AG04450 (cell line): ENCODE data around the gene CDH24. TPM values are rescaled to one million over a fixed set of nuclear protein-coding genes. Genes with fewer than 3 reads are reported as not detected.

Experiments used
- CTCF ChIA-PET: fragments of 300-600, 350-600 bp; formaldehyde crosslinking; extraction: SDS; loops from one replicate; lab custom pipeline; 2022; ENCODE audit warnings: antibody characterized with exemption, inconsistent platforms; lab: Charles Lee
- POLR2A ChIA-PET: fragments of 350-600 bp; formaldehyde crosslinking; extraction: SDS; loops from one replicate; lab custom pipeline; 2021; ENCODE audit warnings: antibody characterized with exemption, inconsistent platforms; lab: Yijun Ruan, JAX
- DNase-seq: peaks from one replicate; pipeline ENCODE4 v3.0.0-alpha.2; 2011; ENCODE audit warnings: low read depth, low spot score
- H3K27ac ChIP-seq: one replicate; pipeline ENCODE4 v1.5.1; 2012; ENCODE audit warnings: low read depth, low read length, control low read depth
- H3K27me3 ChIP-seq: one replicate; pipeline ENCODE4 v1.6.0; 2012; ENCODE audit warnings: low read length; ENCODE audit not compliant: control insufficient read depth, insufficient read depth
- H3K4me3 ChIP-seq: 2 replicates; pipeline ENCODE4 v1.5.1; 2011; ENCODE audit warnings: mild to moderate bottlenecking, low read depth, low read length, control low read depth
- H3K9me3 ChIP-seq: 2 replicates; pipeline ENCODE4 v1.5.1; 2012; ENCODE audit warnings: low read length; ENCODE audit not compliant: control insufficient read depth, insufficient read depth
- polyA plus RNA-seq: library from polyadenylated mRNA; depleted of rRNA; stranded (reverse); fragments of >200 nt; gene quantifications from 2 replicates; pipeline ENCODE4 v1.2.3, GENCODE V29; 2011
- TF ChIP-seq, protein P1 (sequence below): IDR thresholded peaks from 2 replicates; pipeline ENCODE4 v1.5.1; 2011; ENCODE audit warnings: low read depth, low read length, control low read depth, inconsistent platforms

CDH24 gene
- polyA plus RNA-seq, 1 experiment: 10.1 TPM

DNA sequence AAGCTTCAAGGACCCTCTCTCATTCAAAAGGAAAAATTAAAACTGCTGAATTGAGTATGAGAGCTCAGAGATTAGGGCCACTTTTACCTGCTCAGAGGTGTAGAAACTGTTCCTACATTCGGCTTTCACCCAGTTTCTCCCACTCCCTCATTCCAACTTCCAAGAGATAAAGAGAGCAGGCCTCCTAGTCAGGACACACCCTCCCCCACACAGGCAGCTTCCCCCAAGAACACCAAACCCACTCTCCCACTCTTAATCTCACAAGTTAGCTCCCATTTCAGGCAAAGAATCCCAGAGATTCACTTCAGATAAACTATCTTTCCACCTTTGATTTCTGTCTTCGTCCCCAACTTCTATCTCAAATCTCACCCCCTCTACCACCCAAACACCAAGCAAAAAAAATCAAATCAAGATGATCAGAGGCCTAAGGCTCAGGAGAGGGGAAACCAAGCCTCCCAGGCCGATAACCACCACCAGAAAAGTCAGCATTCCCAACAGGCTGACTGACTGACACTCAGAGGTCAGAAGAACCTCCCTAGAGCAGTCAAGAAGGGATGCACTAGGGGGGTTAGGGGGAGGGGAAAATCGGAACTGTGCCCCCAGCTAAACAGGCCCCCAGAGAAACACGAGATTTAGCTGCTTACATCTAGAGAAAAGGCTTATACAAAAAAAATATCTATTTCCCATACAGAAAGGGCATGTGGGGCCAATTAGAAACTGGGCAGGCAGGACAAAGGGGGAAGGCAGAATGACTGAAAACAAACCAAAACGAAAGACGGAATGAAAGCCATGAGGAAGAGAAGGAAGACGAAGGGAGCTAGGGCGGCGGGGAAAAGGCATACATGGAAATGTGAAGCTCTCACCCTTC, 13.2 kb upstream of the CDH24 start:
- DNase-seq: no peak
- POLR2A ChIA-PET: interaction anchor here (0.6 to 2.0 kb wide), 4 partner anchors 13 to 75 kb away, joined by 3 to 28 read pairs (median 4); partner anchors contain the start of genes ACIN1 and C14orf119

GRCh38 chr14:23069413-23069806, 12.1 kb upstream of the CDH24 start:
- Histone ChIP-seq H3K27me3 (no peaks in the 10 kb centered on the region), H3K9me3 (no peaks in the 10 kb centered on the region), H3K27ac (no peak overlapping the region), H3K4me3 (peak overlapping the region; percentile 89)
- TF ChIP-seq, protein P1, sequence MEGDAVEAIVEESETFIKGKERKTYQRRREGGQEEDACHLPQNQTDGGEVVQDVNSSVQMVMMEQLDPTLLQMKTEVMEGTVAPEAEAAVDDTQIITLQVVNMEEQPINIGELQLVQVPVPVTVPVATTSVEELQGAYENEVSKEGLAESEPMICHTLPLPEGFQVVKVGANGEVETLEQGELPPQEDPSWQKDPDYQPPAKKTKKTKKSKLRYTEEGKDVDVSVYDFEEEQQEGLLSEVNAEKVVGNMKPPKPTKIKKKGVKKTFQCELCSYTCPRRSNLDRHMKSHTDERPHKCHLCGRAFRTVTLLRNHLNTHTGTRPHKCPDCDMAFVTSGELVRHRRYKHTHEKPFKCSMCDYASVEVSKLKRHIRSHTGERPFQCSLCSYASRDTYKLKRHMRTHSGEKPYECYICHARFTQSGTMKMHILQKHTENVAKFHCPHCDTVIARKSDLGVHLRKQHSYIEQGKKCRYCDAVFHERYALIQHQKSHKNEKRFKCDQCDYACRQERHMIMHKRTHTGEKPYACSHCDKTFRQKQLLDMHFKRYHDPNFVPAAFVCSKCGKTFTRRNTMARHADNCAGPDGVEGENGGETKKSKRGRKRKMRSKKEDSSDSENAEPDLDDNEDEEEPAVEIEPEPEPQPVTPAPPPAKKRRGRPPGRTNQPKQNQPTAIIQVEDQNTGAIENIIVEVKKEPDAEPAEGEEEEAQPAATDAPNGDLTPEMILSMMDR: no peak
- no peak for DNase-seq
- POLR2A ChIA-PET: interaction anchor here (0.8 to 1.9 kb wide), 8 partner anchors 8 to 83 kb away, joined by 3 to 14 read pairs (median 4); partner anchors contain the start of genes ACIN1, C14orf119 and CDH24
- CTCF ChIA-PET: interaction anchor here (0.5 to 5.7 kb wide), 56 partner anchors 10 to 1643 kb away, joined by 3 to 317 read pairs (median 6); partner anchors contain the start of genes ACIN1, C14orf119, CDH24 and CHMP4A

More for the DNA sequence above, 13.2 kb upstream of the CDH24 start:
- Histone ChIP-seq H3K4me3 (peak overlapping the region; percentile 89), H3K9me3 (no peaks in the 10 kb centered on the region), H3K27me3 (no peaks in the 10 kb centered on the region), H3K27ac (peak overlapping the region; percentile 47)
- TF ChIP-seq, protein P1: no peak
- CTCF ChIA-PET: interaction anchor here (0.9 to 2.8 kb wide), 9 partner anchors 8 to 514 kb away, joined by 3 to 22 read pairs (median 8); partner anchors contain the start of genes ACIN1, C14orf119 and CDH24

GRCh38 chr14:23068789-23069412, 11.6 kb upstream of the CDH24 start:
- TF ChIP-seq, protein P1: peak; percentile 100
- POLR2A ChIA-PET: interaction anchor here (0.8 to 1.9 kb wide), 8 partner anchors 8 to 238 kb away, joined by 3 to 14 read pairs (median 5); partner anchors contain the start of genes ACIN1, BCL2L2, C14orf119 and CDH24
- H3K9me3 ChIP-seq: no peaks in the 10 kb centered on the region
- CTCF ChIA-PET: interaction anchor here (0.5 to 5.7 kb wide), 65 partner anchors 10 to 1642 kb away, joined by 3 to 317 read pairs (median 5); partner anchors contain the start of genes ACIN1, C14orf119, CDH24 and CHMP4A
- H3K4me3 ChIP-seq: peak overlapping the region; percentile 49
- peak; percentile 80 for DNase-seq
- H3K27me3 ChIP-seq: no peaks in the 10 kb centered on the region
- no peak overlapping the region for H3K27ac ChIP-seq

GRCh38 chr14:23067847-23068788, 10.8 kb upstream of the CDH24 start:
- no peak overlapping the region for H3K27ac ChIP-seq
- H3K9me3 ChIP-seq: no peaks in the 10 kb centered on the region
- DNase-seq: no peak
- ChIA-PET POLR2A (interaction anchor here (0.9 to 1.9 kb wide), 7 partner anchors 9 to 239 kb away, joined by 3 to 14 read pairs (median 5); partner anchors contain the start of genes ACIN1, BCL2L2, C14orf119 and CDH24), CTCF (interaction anchor here (0.6 to 5.7 kb wide), 65 partner anchors 9 to 1146 kb away, joined by 3 to 317 read pairs (median 5); partner anchors contain the start of genes ACIN1, AJUBA, C14orf119 and CDH24)
- H3K27me3 ChIP-seq: no peaks in the 10 kb centered on the region
- peak overlapping the region; percentile 49 for H3K4me3 ChIP-seq
- TF ChIP-seq, protein P1: no peak
